NCI-H748 (cell line): ENCODE data around the gene COL6A5.

Experiments used
- DNase-seq: peaks from one replicate; lab custom pipeline; 2025; ENCODE audit not compliant: unreplicated experiment; lab: John Stamatoyannopoulos, UW

The COL6A5 gene

GRCh38 chr3:130509008-130509407, 163.5 kb downstream of the COL6A5 start:
- no peak for DNase-seq

GRCh38 chr3:130514681-130515080, 169.2 kb downstream of the COL6A5 start:
- DNase-seq = no peak

- no peak for DNase-seq
Measured at GRCh38 chr3:130515755-130516154, 170.3 kb downstream of the COL6A5 start.

- DNase-seq = no peak
Measured at GRCh38 chr3:130516645-130517512, 171.4 kb downstream of the COL6A5 start, which contains the start of gene COL6A6. TSS of gene COL6A6 (plus strand) at chr3:130517177. CDS start at chr3:130560365, 43,188 bp downstream.

GRCh38 chr3:130517602-130518001, 172.1 kb downstream of the COL6A5 start:
- DNase-seq = no peak

- DNase-seq = no peak
Measured at GRCh38 chr3:130519754-130520153, 174.3 kb downstream of the COL6A5 start.

- DNase-seq = no peak
Measured at GRCh38 chr3:130522399-130522798, 176.9 kb downstream of the COL6A5 start.

- no peak for DNase-seq
Measured at GRCh38 chr3:130527426-130527825, 182.0 kb downstream of the COL6A5 start.

GRCh38 chr3:130528120-130528519, 182.6 kb downstream of the COL6A5 start:
- no peak for DNase-seq

GRCh38 chr3:130529486-130530215, 184.2 kb downstream of the COL6A5 start:
- DNase-seq = no peak

- DNase-seq = no peak
Measured at GRCh38 chr3:130533247-130533646, 187.8 kb downstream of the COL6A5 start.
